Neural cell (in vitro differentiated cells): Measurements from ENCODE around the gene USP25.

Experiments used
- CTCF ChIP-seq: fragments of 450-650 bp; IDR thresholded peaks from 2 replicates; pipeline ENCODE4 v1.5.1; 2014; ENCODE audit warnings: antibody characterized with exemption, mild to moderate bottlenecking, moderate library complexity; ENCODE audit not compliant: poor library complexity, severe bottlenecking
- EP300 ChIP-seq: fragments of 450-650 bp; conservative IDR thresholded peaks from 2 replicates; pipeline ENCODE4 v1.6.1; 2014; ENCODE audit warnings: antibody characterized with exemption, mild to moderate bottlenecking, moderate library complexity; ENCODE audit not compliant: poor library complexity, severe bottlenecking
- EZH2 ChIP-seq: fragments of 200-600, 300-800 bp; shearing (Covaris generic), sonication (generic); IDR thresholded peaks from 2 replicates; pipeline ENCODE4 v1.6.1; 2014; ENCODE audit warnings: antibody characterized with exemption, low read length, borderline replicate concordance, mild to moderate bottlenecking; ENCODE audit not compliant: insufficient read depth, poor library complexity, severe bottlenecking
- MXI1 ChIP-seq: fragments of 450-650 bp; conservative IDR thresholded peaks from 2 replicates; pipeline ENCODE4 v1.6.1; 2014; ENCODE audit warnings: antibody characterized with exemption, mild to moderate bottlenecking; ENCODE audit not compliant: poor library complexity, severe bottlenecking
- POLR2AphosphoS5 ChIP-seq: IDR thresholded peaks from 2 replicates; pipeline ENCODE4 v1.6.1; 2012
- RAD21 ChIP-seq: fragments of 450-650 bp; conservative IDR thresholded peaks from 2 replicates; pipeline ENCODE4 v1.6.1; 2014; ENCODE audit warnings: antibody characterized with exemption, mild to moderate bottlenecking, moderate library complexity
- REST ChIP-seq: IDR thresholded peaks from 2 replicates; pipeline ENCODE4 v1.6.1; 2012; ENCODE audit warnings: borderline replicate concordance
- TAF1 ChIP-seq: IDR thresholded peaks from 2 replicates; pipeline ENCODE4 v1.6.1; 2012; ENCODE audit warnings: low read depth

GRCh38 chr21:15895142-15896106 is 165.6 kb downstream of the USP25 start:
- TF ChIP-seq CTCF (no peak), RAD21 (no peak), TAF1 (no peak), EZH2 (no peak), REST (no peak), EP300 (no peak), POLR2AphosphoS5 (no peak), MXI1 (no peak)
